Activated naive CD8-positive, alpha-beta T cell treated with anti-CD3 and anti-CD28 coated beads, Interleukin-2, amount 50 U/mL, for 24 hours (primary cell): ENCODE results near the gene MYRIP.

ENCODE experiments used
- ATAC-seq: fragments of 150-1000 bp; cut with Tn5 transposase; one replicate; pipeline ENCODE4 v1.10.0; 2021
- DNase-seq: peaks from one replicate; pipeline ENCODE4 v3.0.0; 2021
- H3K27ac Mint-ChIP-seq: one replicate; pipeline ENCODE4 v1.8.0; 2021; ENCODE audit warnings: mild to moderate bottlenecking, mixed read lengths
- H3K27me3 Mint-ChIP-seq: one replicate; pipeline ENCODE4 v1.8.0; 2021; ENCODE audit warnings: mixed read lengths
- H3K36me3 Mint-ChIP-seq: one replicate; pipeline ENCODE4 v1.8.0; 2021; ENCODE audit warnings: low read depth, mixed read lengths
- H3K4me1 Mint-ChIP-seq: one replicate; pipeline ENCODE4 v1.8.0; 2021; ENCODE audit warnings: mixed read lengths
- H3K4me3 Mint-ChIP-seq: one replicate; pipeline ENCODE4 v1.8.0; 2021; ENCODE audit warnings: mild to moderate bottlenecking, moderate library complexity, mixed read lengths
- H3K9me3 Mint-ChIP-seq: one replicate; pipeline ENCODE4 v1.8.0; 2021; ENCODE audit warnings: mixed read lengths

Gene MYRIP

DNA sequence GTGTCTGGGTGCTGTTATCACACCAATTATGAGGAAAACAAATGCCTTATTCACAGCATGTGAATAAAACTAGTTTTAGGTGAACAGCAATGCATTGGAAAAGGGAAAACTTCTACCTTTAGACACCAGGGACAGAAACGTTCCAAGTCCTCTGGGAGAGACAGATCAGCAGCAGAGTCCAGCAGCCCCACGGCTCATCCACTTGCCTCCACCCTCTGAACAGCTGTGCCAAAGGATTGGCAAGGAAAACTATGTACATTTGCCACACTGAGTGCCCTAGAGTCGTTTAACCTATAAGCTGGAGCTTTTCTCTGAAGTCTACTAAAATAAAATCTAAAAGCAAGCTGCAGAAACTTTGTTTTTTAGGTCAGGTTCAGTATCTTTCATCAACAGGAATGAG lies 392.4 kb downstream of the MYRIP start:
- Mint-ChIP-seq H3K36me3 (no peaks in the 10 kb centered on the region), H3K27ac (no peak overlapping the region), H3K4me3 (no peak overlapping the region), H3K27me3 (no peaks in the 10 kb centered on the region), H3K4me1 (no peaks in the 10 kb centered on the region), H3K9me3 (no peaks in the 10 kb centered on the region)
- DNase-seq (no peak), ATAC-seq (no peak)

DNA sequence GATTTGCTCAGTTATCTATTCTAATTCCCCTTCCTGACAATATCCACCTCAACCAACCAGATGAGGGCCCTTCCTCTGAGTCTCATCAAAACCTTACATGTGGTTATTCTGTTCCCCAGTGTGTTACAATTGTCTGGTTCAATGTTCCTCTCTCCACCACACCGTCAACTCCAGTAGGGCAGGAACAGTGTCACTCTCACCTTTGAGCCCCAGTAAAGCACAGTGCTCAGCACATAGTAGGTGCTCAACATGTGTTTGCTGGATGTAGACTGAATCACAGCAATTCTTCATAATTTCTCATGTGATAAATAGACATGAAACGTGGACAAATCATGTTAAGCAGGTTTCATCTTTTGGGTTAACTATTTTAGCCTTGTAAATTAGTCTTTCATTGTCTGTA lies 397.1 kb downstream of the MYRIP start:
- Mint-ChIP-seq H3K36me3 (no peaks in the 10 kb centered on the region), H3K4me1 (no peaks in the 10 kb centered on the region), H3K9me3 (no peaks in the 10 kb centered on the region), H3K27ac (no peak overlapping the region), H3K4me3 (no peak overlapping the region), H3K27me3 (no peaks in the 10 kb centered on the region)
- no peak for DNase-seq
- ATAC-seq = no peak

DNA sequence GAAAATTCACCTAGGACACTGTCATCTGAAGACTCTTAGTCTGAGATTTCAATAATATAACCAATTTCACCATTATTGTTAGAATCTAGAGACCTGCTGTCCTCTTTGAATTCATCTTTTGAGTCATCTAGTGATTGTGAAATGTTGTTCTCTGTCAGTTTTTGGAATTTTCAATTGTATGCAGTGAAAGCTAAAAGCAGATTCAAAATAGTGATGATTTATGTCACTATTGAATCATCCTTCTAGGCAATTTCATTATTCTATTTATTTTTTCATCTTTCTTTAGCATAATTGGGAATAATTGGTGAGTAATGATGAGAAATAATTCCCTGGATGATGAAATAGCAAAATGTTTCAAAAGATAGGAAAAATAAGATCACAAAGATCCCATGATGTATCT lies 398.4 kb downstream of the MYRIP start:
- H3K4me3 Mint-ChIP-seq = no peak overlapping the region

DNA sequence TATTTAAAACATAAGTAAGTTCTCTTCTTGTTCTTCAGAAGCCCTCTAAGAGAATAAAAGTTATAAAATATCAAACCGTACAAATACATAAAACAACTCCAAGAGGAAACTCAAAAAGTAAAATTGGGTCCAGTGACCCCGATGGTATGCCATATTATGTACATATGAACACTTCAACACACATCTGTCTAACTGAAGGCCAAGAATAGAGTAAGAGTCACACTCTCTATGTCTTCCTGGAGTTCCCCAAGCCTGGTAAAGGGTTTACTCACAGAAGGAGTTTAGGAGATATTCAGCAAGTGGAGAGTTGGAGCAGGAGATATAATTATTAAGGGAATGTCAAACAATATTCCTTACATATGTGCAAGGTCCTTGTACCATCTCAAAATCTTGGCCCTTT lies 398.8 kb downstream of the MYRIP start:
- Mint-ChIP-seq H3K4me3 (no peak overlapping the region), H3K36me3 (no peaks in the 10 kb centered on the region), H3K27ac (no peak overlapping the region), H3K4me1 (no peaks in the 10 kb centered on the region), H3K27me3 (no peaks in the 10 kb centered on the region), H3K9me3 (no peaks in the 10 kb centered on the region)
- no peak for DNase-seq
- ATAC-seq = no peak

More for the DNA sequence above, 398.4 kb downstream of the MYRIP start:
- Mint-ChIP-seq H3K9me3 (no peaks in the 10 kb centered on the region), H3K36me3 (no peaks in the 10 kb centered on the region), H3K27me3 (no peaks in the 10 kb centered on the region), H3K4me1 (no peaks in the 10 kb centered on the region), H3K27ac (no peak overlapping the region)
- DNase-seq (no peak), ATAC-seq (no peak)

DNA sequence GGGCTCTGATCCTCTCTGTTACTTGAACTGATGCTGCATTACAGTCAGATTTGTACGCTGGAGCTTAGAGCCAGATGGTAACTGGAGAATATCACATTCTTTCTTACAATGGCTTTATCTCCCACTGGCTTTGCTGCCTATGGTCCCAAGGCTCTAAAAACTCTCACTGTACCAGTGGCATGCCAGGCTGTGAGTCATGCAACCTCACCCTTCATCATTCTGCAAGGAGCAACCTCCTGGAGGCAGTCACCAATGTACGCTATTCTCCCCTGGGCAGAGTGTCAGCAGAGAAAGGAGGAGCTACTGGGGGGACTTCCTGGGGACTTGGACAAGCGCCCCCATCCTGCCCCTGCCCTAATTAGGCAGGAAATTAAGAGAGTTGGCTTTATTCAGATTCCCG lies 402.2 kb downstream of the MYRIP start:
- DNase-seq (no peak), ATAC-seq (no peak)
- Mint-ChIP-seq H3K4me1 (no peaks in the 10 kb centered on the region), H3K4me3 (no peak overlapping the region), H3K27ac (no peak overlapping the region), H3K36me3 (no peaks in the 10 kb centered on the region), H3K27me3 (no peaks in the 10 kb centered on the region), H3K9me3 (no peaks in the 10 kb centered on the region)

DNA sequence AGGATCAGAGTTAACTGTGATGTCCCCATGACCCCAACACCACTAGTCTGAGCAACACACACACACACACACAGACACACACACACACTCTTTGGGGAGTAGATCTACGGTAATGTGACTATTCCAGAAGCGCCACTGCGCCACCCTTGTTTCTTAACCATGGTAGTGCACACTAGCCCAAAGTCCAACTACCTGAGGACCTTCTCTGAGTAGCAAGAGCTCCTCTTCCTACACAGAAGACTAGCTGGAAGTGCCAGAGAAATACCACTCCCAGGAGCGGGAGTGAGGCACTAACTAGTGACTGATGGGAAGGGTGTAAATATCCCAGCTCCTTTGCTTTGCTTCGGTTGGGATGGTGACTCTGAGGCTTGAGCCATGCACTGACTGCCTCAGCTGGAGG lies 404.1 kb downstream of the MYRIP start:
- H3K27me3 Mint-ChIP-seq = no peaks in the 10 kb centered on the region
- H3K27ac Mint-ChIP-seq = no peak overlapping the region
- no peak overlapping the region for H3K4me3 Mint-ChIP-seq
- H3K4me1 Mint-ChIP-seq = no peaks in the 10 kb centered on the region
- DNase-seq (no peak), ATAC-seq (no peak)
- no peaks in the 10 kb centered on the region for H3K36me3 Mint-ChIP-seq
- no peaks in the 10 kb centered on the region for H3K9me3 Mint-ChIP-seq

DNA sequence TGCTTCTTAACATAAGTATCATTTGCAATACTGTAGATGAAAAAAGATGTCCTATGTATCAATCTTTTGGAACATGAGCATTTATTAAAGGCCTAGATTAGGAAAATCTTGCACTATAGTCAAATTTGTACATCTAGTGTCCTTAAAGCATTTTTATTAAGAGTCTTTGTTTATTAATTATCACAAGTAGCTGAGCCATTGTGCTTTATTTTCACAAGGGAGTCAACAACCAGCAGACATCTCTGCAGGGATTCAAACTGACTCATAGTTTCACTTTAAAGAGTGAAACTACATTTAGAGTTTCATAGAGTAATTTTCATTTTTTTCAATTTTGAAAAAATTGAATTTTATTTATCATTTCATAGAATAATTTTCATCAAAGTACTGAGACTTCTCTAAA lies 405.6 kb downstream of the MYRIP start:
- DNase-seq (no peak), ATAC-seq (no peak)
- Mint-ChIP-seq H3K27me3 (no peaks in the 10 kb centered on the region), H3K9me3 (no peaks in the 10 kb centered on the region), H3K4me1 (no peaks in the 10 kb centered on the region), H3K4me3 (no peak overlapping the region), H3K36me3 (no peaks in the 10 kb centered on the region), H3K27ac (no peak overlapping the region)

DNA sequence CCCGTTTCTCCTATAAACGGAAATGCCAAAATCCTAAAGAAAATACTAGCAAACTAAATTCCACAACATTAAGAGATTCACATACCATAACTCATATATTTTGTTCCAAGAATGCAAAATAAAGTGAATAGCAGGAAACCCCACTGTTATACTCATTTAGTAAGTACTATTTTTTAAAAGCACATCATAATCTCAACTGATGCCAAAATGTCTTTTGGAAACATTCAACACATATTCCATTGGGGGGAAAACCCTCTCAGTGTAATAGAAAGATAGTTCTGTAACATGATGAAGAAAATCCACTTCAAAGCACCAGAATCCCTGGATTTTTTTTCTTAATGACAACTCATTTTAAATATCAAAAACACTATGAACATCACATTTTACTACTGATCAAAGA lies 407.1 kb downstream of the MYRIP start:
- H3K36me3 Mint-ChIP-seq = no peaks in the 10 kb centered on the region
- H3K27ac Mint-ChIP-seq = no peak overlapping the region
- H3K4me1 Mint-ChIP-seq = no peaks in the 10 kb centered on the region
- ATAC-seq = no peak
- no peak for DNase-seq
- no peak overlapping the region for H3K4me3 Mint-ChIP-seq
- peaks cover 5% of the 10 kb centered on the region for H3K9me3 Mint-ChIP-seq
- no peaks in the 10 kb centered on the region for H3K27me3 Mint-ChIP-seq

DNA sequence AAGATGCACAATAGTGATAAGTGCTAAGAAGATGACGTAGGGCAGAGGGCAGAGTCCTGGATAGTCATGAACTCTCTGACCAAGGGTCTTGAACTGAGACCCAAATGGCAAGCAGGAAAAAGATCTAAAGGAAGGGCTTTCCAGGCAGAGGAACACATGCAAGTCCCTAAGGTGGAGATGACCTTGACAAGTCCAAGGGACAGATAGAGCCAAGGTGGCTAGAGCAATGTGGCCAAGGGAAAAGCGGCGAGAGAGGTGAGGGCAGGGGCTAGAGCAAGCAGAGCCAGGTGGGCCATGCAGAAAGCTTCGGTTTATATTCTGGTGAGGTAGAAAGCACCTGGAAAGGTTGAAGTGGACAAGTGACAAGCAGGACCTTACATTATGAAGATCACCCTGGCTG lies 414.4 kb downstream of the MYRIP start:
- Mint-ChIP-seq H3K36me3 (no peaks in the 10 kb centered on the region), H3K27ac (no peak overlapping the region), H3K27me3 (no peaks in the 10 kb centered on the region), H3K4me1 (no peaks in the 10 kb centered on the region), H3K4me3 (no peak overlapping the region), H3K9me3 (peaks cover 5% of the 10 kb centered on the region)
- DNase-seq (no peak), ATAC-seq (no peak)

DNA sequence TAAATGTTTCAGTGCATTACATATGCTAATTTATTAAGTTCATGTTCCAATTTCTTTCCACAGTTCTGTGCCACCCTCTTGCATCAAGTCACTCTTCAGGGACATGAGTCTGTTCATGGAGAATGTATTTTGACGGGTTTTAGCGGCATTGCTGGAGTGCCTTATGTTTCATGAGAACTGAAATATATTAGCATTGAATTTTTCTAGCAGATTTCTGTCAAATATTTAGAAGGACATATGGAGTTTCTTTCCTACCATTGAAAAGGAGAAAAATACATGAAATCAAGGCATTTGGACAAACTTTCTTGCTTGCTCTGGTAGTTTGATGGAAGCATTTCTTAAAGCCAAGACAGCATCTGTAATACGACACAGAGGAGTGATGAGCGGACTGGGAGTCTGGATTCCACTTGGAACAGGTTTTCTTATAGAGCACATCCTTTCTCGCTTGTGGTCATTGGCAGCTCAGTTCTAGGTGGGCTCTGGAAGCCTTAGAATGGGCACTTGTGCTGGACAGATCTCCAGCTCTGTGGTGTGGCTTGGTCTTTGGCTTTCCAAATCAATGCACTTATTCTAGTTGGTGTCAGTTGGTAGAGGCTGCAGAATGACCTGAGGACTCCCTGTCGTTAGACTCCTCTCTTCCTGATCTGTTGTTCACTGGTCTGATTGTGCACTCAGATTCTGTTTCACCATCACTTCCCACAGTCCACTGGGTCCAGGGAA lies 415.5 kb downstream of the MYRIP start:
- Mint-ChIP-seq H3K9me3 (peaks cover 5% of the 10 kb centered on the region), H3K4me1 (no peaks in the 10 kb centered on the region), H3K4me3 (no peak overlapping the region), H3K36me3 (no peaks in the 10 kb centered on the region), H3K27me3 (no peaks in the 10 kb centered on the region), H3K27ac (no peak overlapping the region)
- DNase-seq = no peak
- ATAC-seq = no peak

DNA sequence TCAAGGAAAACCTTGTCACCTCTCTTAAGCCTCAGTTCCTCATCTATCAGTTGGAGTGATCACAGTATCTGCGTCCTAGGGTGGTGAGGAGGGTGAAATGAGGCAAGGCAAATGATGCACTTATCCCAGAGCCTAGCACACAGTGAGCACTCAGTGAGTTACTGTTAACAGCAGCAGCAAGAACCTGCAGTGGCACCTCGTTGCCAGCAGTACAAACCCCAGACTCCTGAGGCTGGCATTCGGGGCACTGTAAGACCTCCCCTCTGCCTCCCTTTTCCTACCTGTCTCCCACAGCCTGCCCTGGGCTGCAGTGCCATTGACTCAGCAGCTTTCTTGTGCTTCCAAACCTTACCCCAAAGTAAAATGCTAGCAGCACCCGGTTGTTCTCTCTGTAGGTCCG lies 417.2 kb downstream of the MYRIP start:
- DNase-seq (no peak), ATAC-seq (no peak)
- no peak overlapping the region for H3K4me3 Mint-ChIP-seq
- no peaks in the 10 kb centered on the region for H3K9me3 Mint-ChIP-seq
- no peaks in the 10 kb centered on the region for H3K36me3 Mint-ChIP-seq
- H3K27me3 Mint-ChIP-seq = no peaks in the 10 kb centered on the region
- no peak overlapping the region for H3K27ac Mint-ChIP-seq
- no peaks in the 10 kb centered on the region for H3K4me1 Mint-ChIP-seq

DNA sequence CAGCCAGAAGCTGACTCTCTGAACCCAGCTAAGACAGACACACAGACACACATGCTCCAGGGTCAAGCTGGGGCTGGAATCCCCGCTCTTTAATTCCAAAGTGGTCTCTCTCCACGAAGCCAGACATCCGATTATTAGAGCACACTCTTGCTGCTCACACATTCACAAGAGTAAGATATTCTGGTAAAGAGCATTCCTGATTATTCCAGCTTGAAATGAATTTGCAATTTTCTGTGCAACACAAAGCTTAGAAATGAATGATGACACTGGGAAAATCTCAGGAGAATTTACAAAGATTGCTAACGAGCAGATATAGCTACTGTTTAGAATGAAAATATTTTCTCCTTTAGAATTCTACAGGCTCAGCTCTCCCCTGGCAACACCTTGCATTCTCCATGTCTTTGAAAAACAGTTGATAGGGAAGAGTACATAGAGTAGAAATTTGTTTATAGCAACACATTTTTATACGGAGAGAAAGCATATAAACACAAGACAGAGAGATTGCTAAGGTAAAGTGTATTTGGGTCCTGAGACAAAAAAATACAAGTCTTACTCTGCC lies 419.5 kb downstream of the MYRIP start:
- Mint-ChIP-seq H3K27ac (no peak overlapping the region), H3K4me1 (no peaks in the 10 kb centered on the region), H3K36me3 (peaks cover 3% of the 10 kb centered on the region), H3K27me3 (no peaks in the 10 kb centered on the region), H3K4me3 (no peak overlapping the region), H3K9me3 (no peaks in the 10 kb centered on the region)
- DNase-seq (no peak), ATAC-seq (no peak)

DNA sequence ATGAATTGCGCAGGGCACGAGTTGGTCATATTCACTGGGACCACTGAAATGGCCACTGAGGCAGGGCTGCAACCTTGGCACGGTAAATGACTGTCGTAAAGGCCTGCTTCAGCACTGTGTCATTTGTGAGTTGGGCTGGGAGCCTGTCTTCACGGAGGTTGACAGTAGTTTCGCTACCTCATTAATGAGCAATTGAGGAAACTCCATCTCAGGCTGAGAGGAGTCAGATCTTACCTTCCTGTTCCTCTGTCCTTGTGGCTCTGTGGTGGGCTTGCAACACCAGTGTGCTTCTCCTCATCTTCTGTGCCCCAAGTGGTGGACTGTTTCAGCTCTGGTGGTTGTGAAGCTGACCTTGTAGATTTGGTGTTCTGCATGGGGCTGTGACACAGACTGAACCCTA lies 420.0 kb downstream of the MYRIP start:
- Mint-ChIP-seq H3K9me3 (no peaks in the 10 kb centered on the region), H3K4me1 (no peaks in the 10 kb centered on the region), H3K27me3 (no peaks in the 10 kb centered on the region), H3K36me3 (peaks cover 3% of the 10 kb centered on the region), H3K27ac (no peak overlapping the region), H3K4me3 (no peak overlapping the region)
- DNase-seq (no peak), ATAC-seq (no peak)

DNA sequence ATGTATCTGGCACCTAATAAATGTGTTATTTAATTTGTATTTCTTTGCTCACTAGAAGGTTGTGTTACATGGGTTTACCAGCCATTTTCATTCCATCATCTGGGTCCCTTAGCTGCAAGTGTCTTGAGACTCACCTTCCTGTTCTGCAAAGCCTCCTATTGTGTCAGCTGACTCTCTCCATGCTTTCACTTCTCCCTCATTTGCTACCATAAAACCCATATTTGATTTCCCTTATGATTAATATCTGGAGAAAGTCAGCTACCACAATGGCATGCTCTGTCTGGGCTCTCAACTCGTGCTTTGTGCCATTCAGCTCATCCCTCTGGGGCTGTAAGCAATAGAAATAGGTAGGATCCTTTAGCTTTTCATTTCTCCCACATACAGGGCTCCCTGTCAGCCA lies 420.6 kb downstream of the MYRIP start:
- H3K27ac Mint-ChIP-seq = no peak overlapping the region
- no peaks in the 10 kb centered on the region for H3K9me3 Mint-ChIP-seq
- no peak for DNase-seq
- H3K36me3 Mint-ChIP-seq = peaks cover 3% of the 10 kb centered on the region
- H3K27me3 Mint-ChIP-seq = no peaks in the 10 kb centered on the region
- no peak overlapping the region for H3K4me3 Mint-ChIP-seq
- no peaks in the 10 kb centered on the region for H3K4me1 Mint-ChIP-seq
- ATAC-seq = no peak

DNA sequence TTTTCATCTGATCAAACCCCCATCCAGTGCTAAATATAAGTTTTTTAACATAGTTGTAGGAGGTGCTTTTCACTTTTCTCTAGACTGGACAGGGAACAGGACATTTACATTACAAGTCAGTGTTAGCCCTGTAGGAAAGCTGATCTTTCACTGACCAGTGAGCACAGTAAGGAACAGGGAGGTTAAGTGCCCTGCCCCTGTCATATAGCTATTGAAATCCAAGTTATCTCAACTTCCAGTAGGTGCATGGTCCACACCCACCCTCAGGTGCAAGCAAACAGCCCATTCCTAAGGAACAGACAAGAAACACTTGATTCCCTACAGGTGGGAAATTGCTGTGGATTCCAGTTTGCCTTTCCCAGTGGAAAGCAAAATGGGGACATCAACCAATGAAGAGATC lies 421.0 kb downstream of the MYRIP start:
- ATAC-seq (no peak), DNase-seq (no peak)
- H3K36me3 Mint-ChIP-seq = peaks cover 3% of the 10 kb centered on the region
- no peak overlapping the region for H3K4me3 Mint-ChIP-seq
- no peaks in the 10 kb centered on the region for H3K27me3 Mint-ChIP-seq
- no peaks in the 10 kb centered on the region for H3K9me3 Mint-ChIP-seq
- no peaks in the 10 kb centered on the region for H3K4me1 Mint-ChIP-seq
- H3K27ac Mint-ChIP-seq = no peak overlapping the region

DNA sequence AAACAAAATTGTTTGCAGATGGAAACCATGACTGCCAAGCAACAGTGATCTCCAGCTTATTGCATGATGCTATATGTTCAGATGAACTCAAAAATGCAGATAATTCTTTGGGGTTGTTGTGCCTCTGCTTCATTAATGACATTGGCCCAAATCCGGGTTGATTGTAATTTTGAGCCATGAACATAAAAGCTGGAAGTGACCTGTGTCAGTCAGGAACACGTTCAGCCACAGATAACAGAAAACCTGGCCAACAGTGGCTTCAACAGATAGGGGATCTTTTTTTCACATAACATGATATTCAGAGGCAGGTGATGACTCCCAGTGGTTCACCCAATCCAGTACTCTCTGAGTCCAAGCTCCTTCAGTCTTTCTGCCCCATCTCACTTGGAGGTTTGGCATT lies 423.2 kb downstream of the MYRIP start:
- DNase-seq (no peak), ATAC-seq (no peak)
- peaks cover 3% of the 10 kb centered on the region for H3K9me3 Mint-ChIP-seq
- no peak overlapping the region for H3K27ac Mint-ChIP-seq
- peaks cover 3% of the 10 kb centered on the region for H3K36me3 Mint-ChIP-seq
- no peaks in the 10 kb centered on the region for H3K27me3 Mint-ChIP-seq
- no peak overlapping the region for H3K4me3 Mint-ChIP-seq
- no peaks in the 10 kb centered on the region for H3K4me1 Mint-ChIP-seq
